Liver (tissue), 3 donors: ENCODE results near the gene TMPRSS6.

ENCODE experiments used
- GABPA ChIP-seq, 2 donors: IDR thresholded peaks in 1 of 2; conservative IDR thresholded peaks in 1 of 2; 2 replicates each; pipeline ENCODE4 v1.6.1; 2016; ENCODE audit warnings: antibody characterized with exemption in 2 of 2, mild to moderate bottlenecking in 1 of 2, moderate library complexity in 1 of 2
- HNF4G ChIP-seq: IDR thresholded peaks from 2 replicates; pipeline ENCODE4 v1.6.1; 2016; ENCODE audit warnings: antibody characterized with exemption
- JUND ChIP-seq, 2 donors: IDR thresholded peaks; 2 replicates each; pipeline ENCODE4 v1.6.1; 2016; ENCODE audit warnings: antibody characterized with exemption in 2 of 2
- SP1 ChIP-seq: IDR thresholded peaks from 2 replicates; pipeline ENCODE4 v1.6.1; 2018; ENCODE audit warnings: antibody characterized with exemption, mild to moderate bottlenecking
- TAF1 ChIP-seq: conservative IDR thresholded peaks from 2 replicates; pipeline ENCODE4 v1.6.1; 2016; ENCODE audit warnings: antibody characterized with exemption, mild to moderate bottlenecking
- YY1 ChIP-seq: IDR thresholded peaks from 2 replicates; pipeline ENCODE4 v1.6.1; 2016; ENCODE audit warnings: antibody characterized with exemption, mild to moderate bottlenecking
- ZBTB33 ChIP-seq: IDR thresholded peaks from 2 replicates; pipeline ENCODE4 v1.6.1; 2016; ENCODE audit warnings: antibody characterized with exemption
- TF ChIP-seq, protein P1 (sequence below): fragments of 150-350 bp; IDR thresholded peaks from 2 replicates; pipeline ENCODE4 v1.5.1; 2017; ENCODE audit warnings: improper control_type of control experiment, low read depth, low read length; ENCODE audit not compliant: missing input control
- TF ChIP-seq, protein P2 (sequence below): IDR thresholded peaks from 2 replicates; pipeline ENCODE4 v1.6.1; 2016; ENCODE audit warnings: antibody characterized with exemption, mild to moderate bottlenecking
- TF ChIP-seq, protein P3 (sequence below): IDR thresholded peaks from 2 replicates; pipeline ENCODE4 v1.6.1; 2016; ENCODE audit warnings: antibody characterized with exemption
- donor health status: healthy.
- donor health status: healthy.

DNA sequence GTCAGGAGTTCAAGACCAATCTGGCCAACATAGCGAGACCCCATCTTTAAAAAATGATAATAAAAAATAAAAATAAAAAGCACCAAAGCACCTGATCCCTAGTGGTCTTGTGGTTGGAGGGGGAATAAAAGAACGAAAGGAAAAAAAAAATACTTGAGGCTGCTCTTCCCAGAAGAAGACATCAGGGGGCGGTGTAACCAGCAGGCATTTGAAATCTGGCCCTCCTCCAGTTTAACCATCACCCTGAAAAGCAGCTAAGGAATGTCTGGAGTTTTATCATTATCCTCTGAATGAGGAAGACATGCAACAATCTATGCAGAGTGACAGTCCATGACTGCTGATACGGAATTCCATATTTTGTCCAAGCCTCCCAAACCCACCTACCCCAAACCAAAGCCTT, 63.6 kb downstream of the TMPRSS6 start:
- TF ChIP-seq, protein P1, sequence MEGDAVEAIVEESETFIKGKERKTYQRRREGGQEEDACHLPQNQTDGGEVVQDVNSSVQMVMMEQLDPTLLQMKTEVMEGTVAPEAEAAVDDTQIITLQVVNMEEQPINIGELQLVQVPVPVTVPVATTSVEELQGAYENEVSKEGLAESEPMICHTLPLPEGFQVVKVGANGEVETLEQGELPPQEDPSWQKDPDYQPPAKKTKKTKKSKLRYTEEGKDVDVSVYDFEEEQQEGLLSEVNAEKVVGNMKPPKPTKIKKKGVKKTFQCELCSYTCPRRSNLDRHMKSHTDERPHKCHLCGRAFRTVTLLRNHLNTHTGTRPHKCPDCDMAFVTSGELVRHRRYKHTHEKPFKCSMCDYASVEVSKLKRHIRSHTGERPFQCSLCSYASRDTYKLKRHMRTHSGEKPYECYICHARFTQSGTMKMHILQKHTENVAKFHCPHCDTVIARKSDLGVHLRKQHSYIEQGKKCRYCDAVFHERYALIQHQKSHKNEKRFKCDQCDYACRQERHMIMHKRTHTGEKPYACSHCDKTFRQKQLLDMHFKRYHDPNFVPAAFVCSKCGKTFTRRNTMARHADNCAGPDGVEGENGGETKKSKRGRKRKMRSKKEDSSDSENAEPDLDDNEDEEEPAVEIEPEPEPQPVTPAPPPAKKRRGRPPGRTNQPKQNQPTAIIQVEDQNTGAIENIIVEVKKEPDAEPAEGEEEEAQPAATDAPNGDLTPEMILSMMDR: peak; percentile 29
- TF ChIP-seq TAF1: no peak
- TF ChIP-seq, protein P2, sequence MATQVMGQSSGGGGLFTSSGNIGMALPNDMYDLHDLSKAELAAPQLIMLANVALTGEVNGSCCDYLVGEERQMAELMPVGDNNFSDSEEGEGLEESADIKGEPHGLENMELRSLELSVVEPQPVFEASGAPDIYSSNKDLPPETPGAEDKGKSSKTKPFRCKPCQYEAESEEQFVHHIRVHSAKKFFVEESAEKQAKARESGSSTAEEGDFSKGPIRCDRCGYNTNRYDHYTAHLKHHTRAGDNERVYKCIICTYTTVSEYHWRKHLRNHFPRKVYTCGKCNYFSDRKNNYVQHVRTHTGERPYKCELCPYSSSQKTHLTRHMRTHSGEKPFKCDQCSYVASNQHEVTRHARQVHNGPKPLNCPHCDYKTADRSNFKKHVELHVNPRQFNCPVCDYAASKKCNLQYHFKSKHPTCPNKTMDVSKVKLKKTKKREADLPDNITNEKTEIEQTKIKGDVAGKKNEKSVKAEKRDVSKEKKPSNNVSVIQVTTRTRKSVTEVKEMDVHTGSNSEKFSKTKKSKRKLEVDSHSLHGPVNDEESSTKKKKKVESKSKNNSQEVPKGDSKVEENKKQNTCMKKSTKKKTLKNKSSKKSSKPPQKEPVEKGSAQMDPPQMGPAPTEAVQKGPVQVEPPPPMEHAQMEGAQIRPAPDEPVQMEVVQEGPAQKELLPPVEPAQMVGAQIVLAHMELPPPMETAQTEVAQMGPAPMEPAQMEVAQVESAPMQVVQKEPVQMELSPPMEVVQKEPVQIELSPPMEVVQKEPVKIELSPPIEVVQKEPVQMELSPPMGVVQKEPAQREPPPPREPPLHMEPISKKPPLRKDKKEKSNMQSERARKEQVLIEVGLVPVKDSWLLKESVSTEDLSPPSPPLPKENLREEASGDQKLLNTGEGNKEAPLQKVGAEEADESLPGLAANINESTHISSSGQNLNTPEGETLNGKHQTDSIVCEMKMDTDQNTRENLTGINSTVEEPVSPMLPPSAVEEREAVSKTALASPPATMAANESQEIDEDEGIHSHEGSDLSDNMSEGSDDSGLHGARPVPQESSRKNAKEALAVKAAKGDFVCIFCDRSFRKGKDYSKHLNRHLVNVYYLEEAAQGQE: no peak
- TF ChIP-seq HNF4G: no peak
- no peak for TF ChIP-seq GABPA (IDR thresholded peaks at IDR 0.05 in 1 of 2, conservative IDR thresholded peaks at IDR 0.05 in 1 of 2)
- no peak for TF ChIP-seq ZBTB33
- TF ChIP-seq YY1: no peak
- TF ChIP-seq SP1: no peak
- TF ChIP-seq, protein P3, sequence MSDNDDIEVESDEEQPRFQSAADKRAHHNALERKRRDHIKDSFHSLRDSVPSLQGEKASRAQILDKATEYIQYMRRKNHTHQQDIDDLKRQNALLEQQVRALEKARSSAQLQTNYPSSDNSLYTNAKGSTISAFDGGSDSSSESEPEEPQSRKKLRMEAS: no peak
- TF ChIP-seq JUND (IDR thresholded peaks at IDR 0.05): no peak
